GM21528 (cell line): ENCODE data around the gene EPHB2.

Experiments used
- ATAC-seq: cut with Tn5 transposase; IDR thresholded peaks from one replicate; pipeline ENCODE4 v1.9.1; 2021; ENCODE audit warnings: mild to moderate bottlenecking, moderate library complexity; ENCODE audit not compliant: unreplicated experiment, low FRiP score

EPHB2 gene

GRCh38 chr1:22907528-22907927 is 196.9 kb downstream of the EPHB2 start:
- no peak for ATAC-seq

GRCh38 chr1:22908880-22909426 is 198.3 kb downstream of the EPHB2 start:
- no peak for ATAC-seq

GRCh38 chr1:22910286-22910685 is 199.6 kb downstream of the EPHB2 start:
- no peak for ATAC-seq

- ATAC-seq: no peak
These were observed 200.5 kb downstream of the EPHB2 start for GRCh38 chr1:22910986-22911651.

- no peak for ATAC-seq
These were observed 201.7 kb downstream of the EPHB2 start for GRCh38 chr1:22912311-22912710.

- ATAC-seq: no peak
These were observed 202.9 kb downstream of the EPHB2 start for GRCh38 chr1:22913421-22914141.

GRCh38 chr1:22914156-22914555 is 203.5 kb downstream of the EPHB2 start:
- ATAC-seq: no peak

- ATAC-seq: no peak
These were observed 204.1 kb downstream of the EPHB2 start for GRCh38 chr1:22914633-22915217.

- ATAC-seq: no peak
These were observed 204.6 kb downstream of the EPHB2 start for GRCh38 chr1:22915231-22915630.

GRCh38 chr1:22915816-22916470 is 205.3 kb downstream of the EPHB2 start:
- ATAC-seq: no peak

- no peak for ATAC-seq
These were observed 205.8 kb downstream of the EPHB2 start for GRCh38 chr1:22916471-22916820.

- no peak for ATAC-seq
These were observed 207.3 kb downstream of the EPHB2 start for GRCh38 chr1:22917989-22918388.

GRCh38 chr1:22918644-22919043 is 208.0 kb downstream of the EPHB2 start:
- ATAC-seq: no peak

- no peak for ATAC-seq
These were observed 208.8 kb downstream of the EPHB2 start for GRCh38 chr1:22919341-22920025.

- no peak for ATAC-seq
These were observed 209.5 kb downstream of the EPHB2 start for GRCh38 chr1:22920026-22920733.

GRCh38 chr1:22920734-22921451 is 210.3 kb downstream of the EPHB2 start:
- no peak for ATAC-seq

GRCh38 chr1:22921452-22922126 is 210.9 kb downstream of the EPHB2 start:
- no peak for ATAC-seq

GRCh38 chr1:22922640-22923039 is 212.0 kb downstream of the EPHB2 start:
- no peak for ATAC-seq

GRCh38 chr1:22925111-22925510 is 214.5 kb downstream of the EPHB2 start:
- ATAC-seq: no peak
